Mesenchymal stem cell (in vitro differentiated cells and primary cell): ENCODE results near the gene REV3L.
"Not testable (repeated sequence)": the region's sequence is repeated elsewhere in the genome, so short reads cannot be mapped to it uniquely, and the experiment has no call there.

Experiments
- DNase-seq: peaks from one replicate; pipeline ENCODE4 v3.0.0-alpha.2; 2013
- H2AFZ ChIP-seq: one replicate; pipeline ENCODE4 v1.6.1; 2013; ENCODE audit warnings: low read depth, mild to moderate bottlenecking, control low read depth, inconsistent platforms, low read length, moderate library complexity
- H2AK5ac ChIP-seq: 2 replicates; pipeline ENCODE4 v1.6.1; 2013; ENCODE audit warnings: low read length, moderate library complexity, mild to moderate bottlenecking, inconsistent platforms; ENCODE audit not compliant: severe bottlenecking
- H2BK120ac ChIP-seq: one replicate; pipeline ENCODE4 v1.6.1; 2013; ENCODE audit warnings: low read depth, mild to moderate bottlenecking, inconsistent platforms, low read length, moderate library complexity
- H2BK12ac ChIP-seq, 2 experiments: one replicate each; pipeline ENCODE4 v1.6.1; 2013; ENCODE audit warnings: inconsistent platforms in 2 of 2, low read length in 2 of 2, mild to moderate bottlenecking in 2 of 2, moderate library complexity in 2 of 2, control low read depth in 1 of 2
- H2BK15ac ChIP-seq: one replicate; pipeline ENCODE4 v1.6.1; 2013; ENCODE audit warnings: mild to moderate bottlenecking, low read depth, inconsistent platforms; ENCODE audit not compliant: poor library complexity, severe bottlenecking
- H2BK5ac ChIP-seq: 2 replicates; pipeline ENCODE4 v1.6.1; 2013; ENCODE audit warnings: low read depth, mild to moderate bottlenecking, low read length, control low read depth, inconsistent platforms; ENCODE audit not compliant: poor library complexity, severe bottlenecking
- H3K14ac ChIP-seq, 2 experiments: one replicate each; pipeline ENCODE4 v1.6.1; 2013; ENCODE audit warnings: inconsistent platforms in 2 of 2, low read length in 2 of 2, control low read depth in 1 of 2, mild to moderate bottlenecking in 1 of 2, moderate library complexity in 1 of 2
- H3K18ac ChIP-seq, 2 experiments: one replicate each; pipeline ENCODE4 v1.6.1; 2013; ENCODE audit warnings: inconsistent platforms in 2 of 2, low read length in 2 of 2, control low read depth in 1 of 2, low read depth in 1 of 2, mild to moderate bottlenecking in 1 of 2
- H3K23ac ChIP-seq, 2 experiments: one replicate each; pipeline ENCODE4 v1.6.1; 2013; ENCODE audit warnings: inconsistent platforms in 2 of 2, low read length in 2 of 2, mild to moderate bottlenecking in 2 of 2, moderate library complexity in 2 of 2, control low read depth in 1 of 2
- H3K27ac ChIP-seq: 2 replicates; pipeline ENCODE4 v1.5.1; 2013; ENCODE audit warnings: mild to moderate bottlenecking, moderate library complexity, low read length, control low read depth, inconsistent platforms; ENCODE audit not compliant: poor library complexity, severe bottlenecking
- H3K27me3 ChIP-seq, 2 experiments: 2 replicates each; pipeline versions ENCODE4 v1.6.1 to v1.7.0; 2013; ENCODE audit warnings: low read length in 2 of 2, mild to moderate bottlenecking in 2 of 2, moderate library complexity in 2 of 2, control low read depth in 1 of 2, inconsistent platforms in 1 of 2; ENCODE audit not compliant: control insufficient read depth in 1 of 2, insufficient read depth in 1 of 2
- H3K36me3 ChIP-seq, 2 experiments: 2 replicates each; pipeline versions ENCODE4 v1.6.1 to v1.7.0; 2013; ENCODE audit warnings: low read length in 2 of 2, control low read depth in 1 of 2, inconsistent platforms in 1 of 2, low read depth in 1 of 2, mild to moderate bottlenecking in 1 of 2; ENCODE audit not compliant: insufficient read depth in 2 of 2, control insufficient read depth in 1 of 2
- H3K4ac ChIP-seq, 2 experiments: one replicate each; pipeline ENCODE4 v1.6.1; 2013; ENCODE audit warnings: inconsistent platforms in 2 of 2, low read length in 2 of 2, mild to moderate bottlenecking in 2 of 2, moderate library complexity in 2 of 2, control low read depth in 1 of 2, low read depth in 1 of 2
- H3K4me1 ChIP-seq: 2 replicates; pipeline ENCODE4 v1.6.1; 2013; ENCODE audit warnings: low read depth, low read length, control low read depth; ENCODE audit not compliant: control insufficient read depth, insufficient read depth
- H3K4me2 ChIP-seq: 2 replicates; pipeline ENCODE4 v1.6.1; 2013; ENCODE audit warnings: low read length, mild to moderate bottlenecking, inconsistent platforms; ENCODE audit not compliant: poor library complexity, severe bottlenecking
- H3K4me3 ChIP-seq, 2 experiments: 2 replicates each; pipeline versions ENCODE4 v1.5.1 to v1.7.0; 2013; ENCODE audit warnings: low read length in 2 of 2, mild to moderate bottlenecking in 2 of 2, control low read depth in 1 of 2, low read depth in 1 of 2; ENCODE audit not compliant: insufficient read depth in 1 of 2
- H3K79me1 ChIP-seq: replicated peaks from 2 replicates; pipeline ENCODE4 v1.6.1; 2013; ENCODE audit warnings: mild to moderate bottlenecking, control low read depth, low read length, inconsistent platforms; ENCODE audit not compliant: poor library complexity, severe bottlenecking
- H3K9ac ChIP-seq: 2 replicates; pipeline ENCODE4 v1.7.0; 2013; ENCODE audit warnings: mild to moderate bottlenecking, low read length, moderate library complexity
- H3K9me3 ChIP-seq: 2 replicates; pipeline ENCODE4 v1.7.0; 2013; ENCODE audit warnings: mild to moderate bottlenecking, low read length; ENCODE audit not compliant: control insufficient read depth
- H4K8ac ChIP-seq: one replicate; pipeline ENCODE4 v1.6.1; 2013; ENCODE audit warnings: inconsistent platforms, mild to moderate bottlenecking, low read length, moderate library complexity
- H4K91ac ChIP-seq: one replicate; pipeline ENCODE4 v1.6.1; 2013; ENCODE audit warnings: mild to moderate bottlenecking, low read length, inconsistent platforms
- whole genome bisulfite sequencing: methylation state at CpG from one replicate; pipeline ENCODE4 v1.1.7; 2013; ENCODE audit warnings: mixed read lengths; 5-methylcytosine and 5-hydroxymethylcytosine counted together

Gene REV3L

DNA sequence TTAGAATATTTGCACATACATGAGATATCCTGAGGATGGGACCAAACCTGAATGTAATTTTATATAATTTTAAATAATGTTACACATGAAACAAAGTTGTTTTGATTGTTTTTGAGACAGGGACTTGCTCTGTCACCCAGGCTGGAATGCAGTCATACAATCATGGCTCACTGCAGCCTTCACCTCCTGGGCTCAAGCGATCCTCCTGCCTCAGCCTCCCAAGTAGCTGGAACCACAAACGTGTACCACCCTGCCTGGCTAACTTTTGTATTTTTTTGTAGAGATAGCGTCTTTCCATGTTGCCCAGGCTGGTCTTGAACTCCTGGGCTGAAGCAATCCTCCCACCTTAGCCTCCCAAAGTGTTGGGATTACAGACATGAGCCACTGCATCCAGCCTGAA, 7.0 kb downstream of the REV3L start:
- H2BK5ac ChIP-seq, H2BK120ac ChIP-seq, H3K18ac ChIP-seq, H3K4me3 ChIP-seq, H2BK12ac ChIP-seq, DNase-seq, H3K4me2 ChIP-seq, H2AK5ac ChIP-seq, H3K4ac ChIP-seq, H4K91ac ChIP-seq, H3K27ac ChIP-seq, H3K4me1 ChIP-seq, H3K14ac ChIP-seq, H3K23ac ChIP-seq, H2BK15ac ChIP-seq, H3K9ac ChIP-seq, H2AFZ ChIP-seq, H4K8ac ChIP-seq, H3K9me3 ChIP-seq, H3K27me3 ChIP-seq: not testable (repeated sequence)
- peaks cover 0 to 14% of the 10 kb centered on the region in 2 experiments for H3K36me3 ChIP-seq
- WGBS, result 93% methylated on average over 3 of the region's 3 CpGs
- peaks cover 12% of the 10 kb centered on the region for H3K79me1 ChIP-seq

DNA sequence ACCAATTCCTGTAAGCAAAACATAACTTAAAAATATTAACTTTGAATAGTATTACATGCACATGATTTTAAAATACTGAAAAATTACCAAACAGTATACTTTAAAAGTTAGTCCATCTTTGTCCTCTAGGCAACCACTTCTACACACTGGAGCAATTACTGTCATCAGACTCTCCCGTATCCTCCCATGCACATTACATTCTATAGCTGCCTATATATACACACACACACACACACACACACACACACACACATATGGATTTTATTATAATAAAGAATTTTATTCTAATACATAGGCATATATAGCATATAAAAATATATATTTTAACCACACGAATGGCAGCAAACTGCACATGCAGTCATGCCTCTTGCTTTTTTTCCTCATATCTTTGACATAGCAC, 8.2 kb downstream of the REV3L start:
- no peaks in the 10 kb centered on the region for H3K9me3 ChIP-seq
- WGBS, result 72% methylated on average over 2 of the region's 2 CpGs

DNA sequence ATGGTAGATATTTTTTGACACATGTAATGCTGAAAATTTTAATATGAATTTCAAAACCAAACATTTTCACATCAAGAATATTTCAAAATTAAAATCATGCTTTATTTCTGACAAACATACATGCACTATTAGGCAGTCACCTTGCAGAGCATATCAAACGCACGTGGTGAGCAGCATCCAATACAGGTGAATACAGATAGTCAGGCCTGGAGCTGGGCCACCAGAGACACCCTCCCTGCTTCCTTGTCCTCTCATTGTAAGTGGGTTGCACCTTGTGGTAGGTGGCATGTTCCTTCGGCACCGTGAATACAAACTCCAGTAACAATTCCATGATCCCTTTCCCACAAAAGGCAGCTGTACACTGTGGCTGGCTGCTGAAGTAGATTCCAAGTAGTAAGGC, 8.9 kb downstream of the REV3L start:
- no peak overlapping the region for H2BK120ac ChIP-seq
- peaks cover 15% of the 10 kb centered on the region for H3K79me1 ChIP-seq
- no peak overlapping the region for H2AK5ac ChIP-seq
- H3K9me3 ChIP-seq, result no peaks in the 10 kb centered on the region
- no peak overlapping the region for H4K8ac ChIP-seq
- no peak overlapping the region for H4K91ac ChIP-seq
- H3K4me2 ChIP-seq, result no peak overlapping the region
- H3K23ac ChIP-seq, result no peak overlapping the region
- H2BK15ac ChIP-seq, result no peak overlapping the region
- H2AFZ ChIP-seq, result no peak overlapping the region
- no peak overlapping the region for H2BK12ac ChIP-seq
- H3K4me1 ChIP-seq, result peaks cover 2% of the 10 kb centered on the region
- H3K4ac ChIP-seq, result no peak overlapping the region
- H2BK5ac ChIP-seq, result no peak overlapping the region
- no peak for DNase-seq
- WGBS, result 98% methylated on average over 4 of the region's 4 CpGs
- peaks cover 0 to 33% of the 10 kb centered on the region in 2 experiments for H3K36me3 ChIP-seq
- H3K27me3 ChIP-seq, result no peaks in the 10 kb centered on the region
- H3K9ac ChIP-seq, result peak overlapping the region; percentile 2
- no peak overlapping the region for H3K27ac ChIP-seq
- no peak overlapping the region for H3K4me3 ChIP-seq
- no peak overlapping the region for H3K14ac ChIP-seq
- H3K18ac ChIP-seq, result no peak overlapping the region

More for the DNA sequence above, 8.2 kb downstream of the REV3L start:
- peaks cover 12% of the 10 kb centered on the region for H3K79me1 ChIP-seq
- no peak overlapping the region for H3K23ac ChIP-seq
- H3K27ac ChIP-seq, result no peak overlapping the region
- H4K91ac ChIP-seq, result no peak overlapping the region
- H3K27me3 ChIP-seq, result no peaks in the 10 kb centered on the region
- H2AK5ac ChIP-seq, result no peak overlapping the region
- H2BK15ac ChIP-seq, result no peak overlapping the region
- H3K4me1 ChIP-seq, result peaks cover 2% of the 10 kb centered on the region
- peaks cover 0 to 26% of the 10 kb centered on the region in 2 experiments for H3K36me3 ChIP-seq
- H3K18ac ChIP-seq, result no peak overlapping the region
- peak overlapping the region; percentile 17 for H3K9ac ChIP-seq
- no peak overlapping the region for H3K4ac ChIP-seq
- H2AFZ ChIP-seq, result no peak overlapping the region
- H2BK120ac ChIP-seq, result no peak overlapping the region
- H4K8ac ChIP-seq, result no peak overlapping the region
- H3K4me2 ChIP-seq, result no peak overlapping the region
- H2BK12ac ChIP-seq, result no peak overlapping the region
- DNase-seq, result no peak
- H3K4me3 ChIP-seq, result no peak overlapping the region
- H2BK5ac ChIP-seq, result no peak overlapping the region
- H3K14ac ChIP-seq, result no peak overlapping the region

DNA sequence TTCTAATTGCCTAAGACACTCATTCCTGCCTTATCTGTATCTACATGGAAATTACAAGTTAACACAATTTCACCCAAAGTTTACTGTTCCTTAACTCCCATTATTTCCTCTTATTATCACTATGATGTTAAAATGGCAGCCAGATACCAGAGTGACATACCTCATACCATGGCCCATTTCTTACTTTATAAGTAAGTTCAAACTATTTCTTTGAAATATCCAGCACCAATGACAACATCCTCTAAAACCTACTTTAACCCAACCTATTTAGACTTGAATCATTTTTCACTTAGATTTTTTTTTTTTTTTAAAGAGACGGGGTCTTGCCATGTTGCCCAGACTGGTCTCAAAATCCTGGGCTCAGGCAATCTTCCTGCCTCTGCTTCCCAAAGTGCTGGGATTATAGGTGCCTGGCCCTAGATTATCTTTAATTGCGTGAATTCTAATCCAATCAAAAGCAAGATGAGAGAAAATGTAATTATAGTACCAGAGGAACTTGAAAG, 10.0 kb downstream of the REV3L start:
- Histone ChIP-seq H2BK12ac (no peak overlapping the region), H2BK120ac (no peak overlapping the region), H3K4me3 (no peak overlapping the region), H3K36me3 (peaks cover 0 to 40% of the 10 kb centered on the region in 2 experiments), H3K4me1 (peaks cover 3% of the 10 kb centered on the region), H3K79me1 (peaks cover 15% of the 10 kb centered on the region), H4K91ac (no peak overlapping the region), H3K23ac (no peak overlapping the region), H2BK15ac (no peak overlapping the region), H3K9ac (no peak overlapping the region), H3K27me3 (no peaks in the 10 kb centered on the region), H4K8ac (no peak overlapping the region), H2AFZ (no peak overlapping the region), H3K18ac (no peak overlapping the region), H2BK5ac (no peak overlapping the region), H3K14ac (no peak overlapping the region), H3K27ac (no peak overlapping the region), H2AK5ac (no peak overlapping the region), H3K4me2 (no peak overlapping the region), H3K4ac (no peak overlapping the region), H3K9me3 (no peaks in the 10 kb centered on the region)
- no peak for DNase-seq
- 95% methylated on average over 1 of the region's 2 CpGs for WGBS
